Ovary (tissue), 9 donors: ENCODE results near the gene DDX25. TPM values are rescaled to one million over a fixed set of nuclear protein-coding genes. Genes with fewer than 3 reads are reported as not detected.

Experiments
- DNase-seq, 5 donors: peaks; one replicate each; pipeline ENCODE4 v3.0.0-alpha.2; 2019 to 2020
- H3K27ac ChIP-seq, 2 donors: fragments of 200-600 bp; one replicate each; pipeline versions ENCODE4 v1.5.1 to v1.8.0; 2019 to 2022
- H3K27me3 ChIP-seq: fragments of 200-600 bp; one replicate; pipeline ENCODE4 v1.8.0; 2022
- H3K36me3 ChIP-seq: fragments of 200-600 bp; sonication (generic); one replicate; pipeline ENCODE4 v1.5.1; 2019
- H3K4me1 ChIP-seq: one replicate; pipeline ENCODE4 v1.8.1; 2013; ENCODE audit warnings: mild to moderate bottlenecking, moderate library complexity; ENCODE audit not compliant: insufficient read depth
- H3K4me3 ChIP-seq: fragments of 200-600 bp; sonication (generic); one replicate; pipeline ENCODE4 v1.5.1; 2017
- H3K9me3 ChIP-seq, 2 donors: fragments of 200-600 bp in 1 of 2; sonication (generic) in 1 of 2; one replicate each; pipeline versions ENCODE4 v1.5.1 to v1.8.1; 2013 to 2019; ENCODE audit warnings: mild to moderate bottlenecking in 1 of 2, moderate library complexity in 1 of 2
- EP300 ChIP-seq: sonication (generic); formaldehyde crosslinking; IDR thresholded peaks from one replicate; pipeline ENCODE4 v1.6.1; 2017; ENCODE audit warnings: antibody characterized with exemption
- POLR2A ChIP-seq: fragments of 450-650 bp; IDR thresholded peaks from one replicate; pipeline ENCODE4 v1.6.1; 2017; ENCODE audit warnings: antibody characterized with exemption, mild to moderate bottlenecking, moderate library complexity
- WGBS, 3 donors: extraction: QIAGEN DNeasy Blood & Tissue Kit in 1 of 3; methylation state at CpG; one replicate each; pipeline versions ENCODE4 v1.1.5 to v1.1.7; 2013 to 2017; 5-methylcytosine and 5-hydroxymethylcytosine counted together
- intact Hi-C, 4 donors: fragments of 100-400 bp; cut with DNase I; formaldehyde crosslinking; loops; one replicate each; pipeline versions ENCODE4 v1.11.0 to v1.15.1; 2022 to 2023
- polyA plus RNA-seq, 2 donors: library from polyadenylated mRNA; stranded (reverse); fragments of 200-250 nt in 1 of 2; fragments of 350-450 nt in 1 of 2; fragmentation: Illumina TruSeq in 1 of 2; extraction: RNeasy Lipid Tissue Mini Kit (QIAGEN cat#74804) in 1 of 2; gene quantifications; one replicate each; pipeline ENCODE4 v1.2.3, GENCODE V29; 2013 to 2014
- total RNA-seq, 7 donors: library from RNA; depleted of rRNA in 2 of 7; stranded (reverse); fragments of >200 nt in 2 of 7; fragmentation: NEBNext Ultra II Directional in 3 of 7; extraction: Animal tissue kit (Norgen Biotek cat#: 25700) in 3 of 7; gene quantifications; one replicate each; pipeline versions ENCODE4 v1.1.0 to v1.2.4, GENCODE V29; 2016 to 2023
- TF ChIP-seq, protein P1 (sequence below), 3 donors: fragments of 450-650 bp in 2 of 3; fragments of 200-600 bp in 1 of 3; IDR thresholded peaks; one replicate each; pipeline versions ENCODE4 v1.5.1 to v1.8.0; 2016 to 2022; ENCODE audit warnings: antibody characterized with exemption in 3 of 3, mild to moderate bottlenecking in 1 of 3
- donor health status: DM: no; HTN: no; CAD: no; lungs with moderate emphysema.
- donor health status: DM: no; HTN: no; CAD: no.
- donor health status: Bipolar disorder and iron deficiency.
- donor health status: DM: yes; HTN: yes; CAD: no.
- donor health status: DM: no; HTN: no; CAD: no.
- donor health status: DM: yes; HTN: yes; CAD: no.

Gene DDX25
- total and polyA plus RNA-seq, 9 donors, result 0.23 to 0.92 (median 0.58) TPM; not detected in 1

DNA sequence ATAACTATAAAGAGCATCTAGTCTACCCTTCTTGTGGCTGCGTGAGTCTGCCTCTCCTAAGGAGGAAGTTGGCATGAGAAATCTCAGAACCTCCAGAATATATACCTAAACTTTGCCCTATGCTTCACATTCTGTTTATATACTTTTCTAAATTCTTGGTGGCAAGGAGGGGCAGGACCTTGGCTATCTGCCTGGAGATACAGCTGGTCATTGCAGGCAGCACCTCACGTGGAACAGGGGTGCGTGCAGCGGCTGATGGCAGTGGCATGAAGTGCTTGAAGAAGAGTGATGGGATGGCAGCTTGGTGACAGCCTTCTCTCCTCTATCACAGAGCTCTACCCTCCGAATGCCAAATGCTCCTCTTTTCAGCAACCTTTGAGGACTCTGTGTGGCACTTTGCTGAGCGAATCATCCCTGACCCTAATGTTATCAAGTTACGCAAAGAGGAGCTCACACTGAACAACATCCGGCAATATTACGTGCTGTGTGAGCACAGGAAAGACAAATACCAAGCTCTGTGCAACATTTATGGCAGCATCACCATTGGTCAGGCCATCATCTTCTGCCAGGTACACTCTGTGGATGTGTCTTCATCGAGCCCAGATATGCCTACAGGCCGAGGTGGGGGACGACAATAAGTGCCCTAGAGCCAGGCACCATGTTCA lies 12.5 kb downstream of the DDX25 start:
- no peaks in the 10 kb centered on the region for H3K4me1 ChIP-seq
- H3K36me3 ChIP-seq, result no peaks in the 10 kb centered on the region
- no peaks in the 10 kb centered on the region for H3K27me3 ChIP-seq
- DNase-seq, result no peak
- TF ChIP-seq POLR2A (no peak), EP300 (no peak)
- TF ChIP-seq, protein P1, sequence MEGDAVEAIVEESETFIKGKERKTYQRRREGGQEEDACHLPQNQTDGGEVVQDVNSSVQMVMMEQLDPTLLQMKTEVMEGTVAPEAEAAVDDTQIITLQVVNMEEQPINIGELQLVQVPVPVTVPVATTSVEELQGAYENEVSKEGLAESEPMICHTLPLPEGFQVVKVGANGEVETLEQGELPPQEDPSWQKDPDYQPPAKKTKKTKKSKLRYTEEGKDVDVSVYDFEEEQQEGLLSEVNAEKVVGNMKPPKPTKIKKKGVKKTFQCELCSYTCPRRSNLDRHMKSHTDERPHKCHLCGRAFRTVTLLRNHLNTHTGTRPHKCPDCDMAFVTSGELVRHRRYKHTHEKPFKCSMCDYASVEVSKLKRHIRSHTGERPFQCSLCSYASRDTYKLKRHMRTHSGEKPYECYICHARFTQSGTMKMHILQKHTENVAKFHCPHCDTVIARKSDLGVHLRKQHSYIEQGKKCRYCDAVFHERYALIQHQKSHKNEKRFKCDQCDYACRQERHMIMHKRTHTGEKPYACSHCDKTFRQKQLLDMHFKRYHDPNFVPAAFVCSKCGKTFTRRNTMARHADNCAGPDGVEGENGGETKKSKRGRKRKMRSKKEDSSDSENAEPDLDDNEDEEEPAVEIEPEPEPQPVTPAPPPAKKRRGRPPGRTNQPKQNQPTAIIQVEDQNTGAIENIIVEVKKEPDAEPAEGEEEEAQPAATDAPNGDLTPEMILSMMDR (IDR thresholded peaks at IDR 0.05), result no peak
- no peak overlapping the region for H3K27ac ChIP-seq
- WGBS, 3 donors, result 83 to 87% (median 84%) methylated on average over 12 of the region's 12 CpGs
- intact Hi-C loops, result no loop called here
- no peaks in the 10 kb centered on the region for H3K9me3 ChIP-seq
- no peak overlapping the region for H3K4me3 ChIP-seq

DNA sequence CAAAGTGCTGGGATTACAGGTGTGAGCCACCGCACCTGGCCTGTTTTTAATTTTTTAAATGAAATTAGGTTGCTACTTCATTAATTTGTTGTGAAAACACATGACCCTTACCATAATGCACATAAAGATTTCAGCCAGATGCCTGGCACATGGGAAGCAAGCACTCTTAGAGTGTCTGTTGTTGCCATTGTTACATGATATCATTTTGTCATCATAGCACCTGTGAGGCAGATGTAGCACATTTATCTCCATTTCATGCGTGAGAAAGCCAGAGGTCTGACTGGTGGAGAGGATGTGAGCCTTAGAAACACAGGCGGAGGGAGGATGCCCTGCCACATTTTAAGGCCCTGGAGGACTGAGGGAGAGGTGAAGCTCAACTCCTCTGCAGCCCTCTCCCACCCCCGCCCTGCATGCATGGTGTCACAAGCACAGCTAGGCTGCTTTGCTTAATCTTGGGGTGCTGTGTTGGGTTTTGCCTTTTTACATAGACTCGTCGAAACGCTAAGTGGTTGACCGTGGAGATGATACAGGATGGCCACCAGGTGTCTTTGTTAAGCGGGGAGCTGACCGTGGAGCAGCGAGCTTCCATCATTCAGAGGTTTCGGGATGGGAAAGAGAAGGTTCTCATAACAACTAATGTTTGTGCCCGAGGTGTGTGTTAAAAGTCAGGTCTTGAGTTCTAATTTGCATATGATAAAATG lies 14.0 kb downstream of the DDX25 start:
- no peak for TF ChIP-seq EP300
- TF ChIP-seq, protein P1 (IDR thresholded peaks at IDR 0.05), result no peak
- TF ChIP-seq POLR2A, result no peak
- DNase-seq, result no peak
- Histone ChIP-seq H3K27me3 (no peaks in the 10 kb centered on the region), H3K9me3 (no peaks in the 10 kb centered on the region), H3K4me1 (no peaks in the 10 kb centered on the region), H3K27ac (no peak overlapping the region), H3K36me3 (no peaks in the 10 kb centered on the region), H3K4me3 (no peak overlapping the region)
- WGBS, 3 donors, result 83 to 86% (median 84%) methylated on average over 13 of the region's 13 CpGs
- intact Hi-C loops, result no loop called here

DNA sequence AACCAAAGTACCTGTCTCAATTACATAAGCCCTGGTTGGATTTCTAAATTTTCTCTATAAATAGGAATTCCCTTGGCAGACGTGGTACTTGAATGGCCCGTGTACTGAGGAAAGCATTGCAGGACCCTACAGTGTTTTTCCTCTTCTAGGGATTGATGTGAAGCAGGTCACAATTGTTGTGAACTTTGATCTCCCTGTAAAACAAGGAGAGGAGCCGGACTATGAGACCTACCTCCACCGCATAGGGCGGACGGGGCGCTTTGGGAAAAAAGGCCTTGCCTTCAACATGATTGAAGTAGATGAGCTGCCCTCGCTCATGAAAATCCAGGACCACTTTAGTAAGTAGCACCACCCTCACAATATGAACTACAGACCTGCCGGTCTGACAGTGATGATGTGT lies 16.7 kb downstream of the DDX25 start:
- DNase-seq, result no peak
- Histone ChIP-seq H3K36me3 (no peaks in the 10 kb centered on the region), H3K4me1 (no peaks in the 10 kb centered on the region), H3K4me3 (no peak overlapping the region), H3K27ac (no peak overlapping the region), H3K9me3 (no peaks in the 10 kb centered on the region), H3K27me3 (no peaks in the 10 kb centered on the region)
- 82 to 87% (median 85%) methylated on average over 9 of the region's 9 CpGs for WGBS, 3 donors
- intact Hi-C loops, result no loop called here
- TF ChIP-seq, protein P1 (IDR thresholded peaks at IDR 0.05), result no peak
- TF ChIP-seq EP300, result no peak
- TF ChIP-seq POLR2A, result no peak

DNA sequence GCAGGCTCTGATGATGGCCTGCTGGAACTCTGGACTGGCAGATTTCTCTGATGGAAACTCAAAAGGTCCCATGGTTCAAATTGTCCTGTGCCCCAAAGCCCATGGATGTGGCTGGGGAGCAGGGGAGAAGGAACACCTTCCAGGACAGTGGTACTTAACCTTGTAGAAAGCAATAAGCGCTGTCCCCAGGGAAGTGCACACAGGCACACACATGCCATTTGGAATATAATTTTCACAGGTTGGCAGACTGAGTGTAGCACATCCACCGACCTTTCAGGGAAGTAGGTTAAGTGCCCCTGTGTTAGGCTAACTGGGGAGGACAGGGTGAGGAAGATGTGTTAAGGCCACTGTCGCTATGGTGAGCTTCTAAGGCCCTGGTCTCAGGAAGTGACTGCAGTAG lies 17.8 kb downstream of the DDX25 start:
- Histone ChIP-seq H3K4me3 (no peak overlapping the region), H3K27me3 (no peaks in the 10 kb centered on the region), H3K4me1 (no peaks in the 10 kb centered on the region), H3K9me3 (no peaks in the 10 kb centered on the region), H3K27ac (no peak overlapping the region), H3K36me3 (no peaks in the 10 kb centered on the region)
- intact Hi-C loops, result loop anchor here in 1 of 4 donors (2.0 kb wide), 1 partner anchor 273 kb away; no protein-coding TSS in a partner anchor
- no peak for DNase-seq
- 88 to 96% (median 89%) methylated on average over 3 of the region's 3 CpGs for WGBS, 3 donors
- TF ChIP-seq EP300, result no peak
- no peak for TF ChIP-seq POLR2A
- TF ChIP-seq, protein P1 (IDR thresholded peaks at IDR 0.05), result no peak
